ENCODE results near the gene EPHA10.
"Not testable (repeated sequence)": the region's sequence is repeated elsewhere in the genome, so short reads cannot be mapped to it uniquely, and the experiment has no call there.

Gene EPHA10

GRCh38 chr1:37697090-37697489, 67.8 kb downstream of the EPHA10 start:
- no peak for DNase-seq (ENCODE audit: extremely low spot score)
- TF ChIP-seq CTCF (IDR thresholded peaks at IDR 0.05; ENCODE audit: control extremely low read depth, extremely low read depth, low read depth, missing control alignments), result no peak
- POLR2A ChIA-PET, result no interaction called here
- CTCF ChIA-PET, result interaction anchor here (1.1 to 1.4 kb wide), 4 partner anchors 10 to 94 kb away, joined by 3 to 4 read pairs (median 3); no protein-coding TSS in a partner anchor

- ChIA-PET POLR2A (interaction anchor here (1.4 kb wide), 1 partner anchor 78 kb away, joined by 4 read pairs; no protein-coding TSS in a partner anchor), CTCF (interaction anchor here (0.8 to 3.7 kb wide), 9 partner anchors 10 to 205 kb away, joined by 3 to 18 read pairs (median 4); partner anchors contain the start of genes GNL2 and SNIP1)
- TF ChIP-seq CTCF (IDR thresholded peaks at IDR 0.05; ENCODE audit: control extremely low read depth, extremely low read depth, low read depth, missing control alignments), result no peak
- DNase-seq (ENCODE audit: extremely low spot score), result no peak
These were observed 72.1 kb downstream of the EPHA10 start for GRCh38 chr1:37692834-37693175.

GRCh38 chr1:37692078-37692833, 72.7 kb downstream of the EPHA10 start, which contains the start of gene CDCA8:
CDCA8 (plus strand) TSS chr1:37692516; CDS start chr1:37692691, 175 bp downstream.
- CTCF ChIA-PET, result interaction anchor here (0.7 to 3.7 kb wide), 15 partner anchors 10 to 205 kb away, joined by 3 to 18 read pairs (median 3); partner anchors contain the start of genes GNL2, MEAF6 and SNIP1

GRCh38 chr1:37691497-37692077, 73.3 kb downstream of the EPHA10 start:
- TF ChIP-seq CTCF (IDR thresholded peaks at IDR 0.05; ENCODE audit: control extremely low read depth, extremely low read depth, low read depth, missing control alignments), result no peak

More at GRCh38 chr1:37692078-37692833, 72.7 kb downstream of the EPHA10 start, which contains the start of gene CDCA8:
- TF ChIP-seq CTCF (IDR thresholded peaks at IDR 0.05; ENCODE audit: control extremely low read depth, extremely low read depth, low read depth, missing control alignments), result peak; percentile 59
- DNase-seq (ENCODE audit: extremely low spot score), result peak; percentile 98
- POLR2A ChIA-PET, result interaction anchor here (0.8 to 1.4 kb wide), 2 partner anchors 77 to 167 kb away, joined by 4 to 5 read pairs; partner anchors contain the start of gene MTF1

GRCh38 chr1:37688926-37689325, 76.0 kb downstream of the EPHA10 start:
- no peak for DNase-seq (ENCODE audit: extremely low spot score)
- no peak for TF ChIP-seq CTCF (IDR thresholded peaks at IDR 0.05; ENCODE audit: control extremely low read depth, extremely low read depth, low read depth, missing control alignments)
- CTCF ChIA-PET, result interaction anchor here (0.9 to 2.1 kb wide), 12 partner anchors 9 to 213 kb away, joined by 3 to 24 read pairs (median 4); partner anchors contain the start of genes MEAF6 and MTF1
- POLR2A ChIA-PET, result no interaction called here

More at GRCh38 chr1:37691497-37692077, 73.3 kb downstream of the EPHA10 start:
- ChIA-PET POLR2A (interaction anchor here (0.5 to 0.8 kb wide), 2 partner anchors 36 to 168 kb away, joined by 3 to 5 read pairs; partner anchors contain the start of gene MTF1), CTCF (interaction anchor here (0.7 to 3.7 kb wide), 13 partner anchors 9 to 212 kb away, joined by 3 to 18 read pairs (median 3); partner anchors contain the start of genes MEAF6 and SNIP1)
- no peak for DNase-seq (ENCODE audit: extremely low spot score)

- POLR2A ChIA-PET; DNase-seq (ENCODE audit: extremely low spot score): not testable (repeated sequence)
- CTCF ChIA-PET, result interaction anchor here (14.9 kb wide), 1 partner anchor 85 kb away, joined by 359 read pairs; the partner anchor contains the start of gene GNL2
These were observed 77.2 kb downstream of the EPHA10 start for GRCh38 chr1:37687764-37688163.
